ENCODE measurements around the gene SHROOM3. TPM values are rescaled to one million over a fixed set of nuclear protein-coding genes. Genes with fewer than 3 reads are reported as not detected.

SHROOM3 gene
- total RNA-seq, 3 donors from 2014 or later, result 105 to 263 (median 158) TPM

DNA sequence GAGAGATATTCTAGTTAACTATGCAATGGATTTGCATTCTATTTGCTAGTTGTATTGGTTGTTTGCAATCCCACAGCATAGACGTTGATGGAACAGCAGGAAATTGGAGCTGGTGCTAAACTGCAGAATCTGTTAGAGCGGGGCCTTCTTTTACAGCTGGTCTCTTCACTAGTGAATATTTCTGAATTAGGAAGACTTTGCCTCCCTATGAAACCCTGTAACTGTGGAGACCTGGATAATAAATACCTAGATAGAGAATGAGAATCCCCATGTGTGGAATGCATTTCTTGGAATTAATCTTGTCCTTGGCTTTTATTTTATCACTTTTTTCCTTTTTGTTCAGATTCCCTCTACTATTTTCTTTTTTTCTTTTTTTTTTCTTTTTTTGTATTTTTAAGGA lies 109.7 kb downstream of the SHROOM3 start:
- DNase-seq (no peak), ATAC-seq (no peak)
- Histone ChIP-seq H3K9me3 (no peaks in the 10 kb centered on the region), H3K4me1 (ENCODE audit: low read depth) (peaks cover 5% of the 10 kb centered on the region), H3K36me3 (ENCODE audit: low read depth) (no peaks in the 10 kb centered on the region), H3K4me3 (no peak overlapping the region)
- TF ChIP-seq, protein P1, sequence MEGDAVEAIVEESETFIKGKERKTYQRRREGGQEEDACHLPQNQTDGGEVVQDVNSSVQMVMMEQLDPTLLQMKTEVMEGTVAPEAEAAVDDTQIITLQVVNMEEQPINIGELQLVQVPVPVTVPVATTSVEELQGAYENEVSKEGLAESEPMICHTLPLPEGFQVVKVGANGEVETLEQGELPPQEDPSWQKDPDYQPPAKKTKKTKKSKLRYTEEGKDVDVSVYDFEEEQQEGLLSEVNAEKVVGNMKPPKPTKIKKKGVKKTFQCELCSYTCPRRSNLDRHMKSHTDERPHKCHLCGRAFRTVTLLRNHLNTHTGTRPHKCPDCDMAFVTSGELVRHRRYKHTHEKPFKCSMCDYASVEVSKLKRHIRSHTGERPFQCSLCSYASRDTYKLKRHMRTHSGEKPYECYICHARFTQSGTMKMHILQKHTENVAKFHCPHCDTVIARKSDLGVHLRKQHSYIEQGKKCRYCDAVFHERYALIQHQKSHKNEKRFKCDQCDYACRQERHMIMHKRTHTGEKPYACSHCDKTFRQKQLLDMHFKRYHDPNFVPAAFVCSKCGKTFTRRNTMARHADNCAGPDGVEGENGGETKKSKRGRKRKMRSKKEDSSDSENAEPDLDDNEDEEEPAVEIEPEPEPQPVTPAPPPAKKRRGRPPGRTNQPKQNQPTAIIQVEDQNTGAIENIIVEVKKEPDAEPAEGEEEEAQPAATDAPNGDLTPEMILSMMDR (IDR thresholded peaks at IDR 0.05), result no peak
- intact Hi-C loops (cut with DNase I, micrococcal nuclease), result no loop called here

- intact Hi-C loops (cut with DNase I, micrococcal nuclease), result no loop called here
- no peak for ATAC-seq
Observed at GRCh38 chr4:76545226-76545884, 110.3 kb downstream of the SHROOM3 start.

GRCh38 chr4:76546327-76546726 lies 111.3 kb downstream of the SHROOM3 start:
- intact Hi-C loops (cut with DNase I, micrococcal nuclease), result no loop called here
- ATAC-seq (no peak), DNase-seq (no peak)

More at GRCh38 chr4:76545226-76545884, 110.3 kb downstream of the SHROOM3 start:
- TF ChIP-seq, protein P1 (IDR thresholded peaks at IDR 0.05), result no peak
- H3K4me3 ChIP-seq, result no peak overlapping the region
- no peaks in the 10 kb centered on the region for H3K9me3 ChIP-seq
- no peak for DNase-seq
- H3K36me3 ChIP-seq (ENCODE audit: low read depth), result no peaks in the 10 kb centered on the region
- H3K4me1 ChIP-seq (ENCODE audit: low read depth), result peaks cover 5% of the 10 kb centered on the region

DNA sequence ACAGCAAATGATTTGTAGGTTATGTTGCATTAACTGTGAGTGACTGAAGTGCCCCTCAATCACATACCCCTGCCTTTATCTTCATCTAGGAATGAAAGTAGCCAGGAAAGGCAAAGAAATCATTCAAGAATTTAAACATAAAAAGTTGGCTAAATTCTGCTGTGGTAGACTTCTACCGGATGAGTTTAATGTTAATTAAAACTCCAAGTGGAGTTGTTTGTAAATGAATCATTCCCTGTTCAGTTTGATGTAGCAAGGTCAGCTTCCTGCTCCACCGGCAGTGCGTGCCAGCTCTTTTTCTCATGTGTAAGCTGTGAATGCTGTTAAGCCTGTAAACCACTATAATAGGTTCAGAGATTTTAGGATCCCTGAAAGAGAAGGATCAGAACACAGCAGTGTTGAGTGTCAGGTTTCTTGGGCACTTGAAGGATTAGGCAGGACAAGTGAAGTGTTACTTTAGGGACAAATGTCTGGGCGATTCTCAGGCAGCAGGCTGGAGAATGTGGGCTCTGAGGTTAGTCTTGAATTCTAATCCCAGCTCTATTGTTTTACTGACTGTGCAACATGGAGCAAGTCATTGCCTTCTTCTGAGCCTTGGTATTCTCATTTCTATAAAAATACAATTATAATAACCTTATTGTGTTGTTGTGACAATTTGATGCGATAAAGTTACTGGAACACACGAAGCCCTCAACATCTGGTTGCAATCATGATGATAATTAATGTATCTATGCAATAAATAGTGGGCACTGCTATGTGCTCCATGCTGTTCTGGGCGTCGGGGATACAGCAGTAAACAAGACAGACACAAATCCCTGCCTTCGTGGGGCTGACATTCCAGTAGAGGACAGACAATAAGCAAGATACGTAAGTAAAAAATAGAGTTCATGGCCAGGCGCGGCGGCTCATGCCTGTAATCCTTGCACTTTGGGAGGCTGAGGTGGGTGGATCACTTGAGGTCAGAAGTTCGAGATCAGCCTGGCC lies 112.0 kb downstream of the SHROOM3 start:
- Histone ChIP-seq H3K9me3 (no peaks in the 10 kb centered on the region), H3K4me1 (ENCODE audit: low read depth) (peaks cover 5% of the 10 kb centered on the region), H3K36me3 (ENCODE audit: low read depth) (no peaks in the 10 kb centered on the region), H3K4me3 (no peak overlapping the region)
- TF ChIP-seq, protein P1 (IDR thresholded peaks at IDR 0.05), result no peak
- DNase-seq, result peak in 1 of 3 donors; percentile 35
- intact Hi-C loops (cut with DNase I, micrococcal nuclease), result no loop called here
- peak; percentile 76 for ATAC-seq

More at GRCh38 chr4:76546327-76546726, 111.3 kb downstream of the SHROOM3 start:
- Histone ChIP-seq H3K4me3 (no peak overlapping the region), H3K36me3 (ENCODE audit: low read depth) (no peaks in the 10 kb centered on the region), H3K4me1 (ENCODE audit: low read depth) (peaks cover 5% of the 10 kb centered on the region), H3K9me3 (no peaks in the 10 kb centered on the region)
- TF ChIP-seq, protein P1 (IDR thresholded peaks at IDR 0.05), result no peak

GRCh38 chr4:76548704-76549103 lies 113.7 kb downstream of the SHROOM3 start:
- TF ChIP-seq, protein P1 (IDR thresholded peaks at IDR 0.05), result no peak
- Histone ChIP-seq H3K36me3 (ENCODE audit: low read depth) (no peaks in the 10 kb centered on the region), H3K4me3 (no peak overlapping the region), H3K9me3 (no peaks in the 10 kb centered on the region), H3K4me1 (ENCODE audit: low read depth) (peaks cover 5% of the 10 kb centered on the region)
- ATAC-seq, result no peak
- intact Hi-C loops (cut with DNase I, micrococcal nuclease), result no loop called here
- no peak for DNase-seq

Data from mucosa of descending colon (tissue), 3 donors.